Bronchial epithelial cell (primary cell): ENCODE measurements around the gene PBX1. TPM values are rescaled to one million over a fixed set of nuclear protein-coding genes. Genes with fewer than 3 reads are reported as not detected.

ENCODE experiments used
- DNase-seq: peaks from one replicate; pipeline ENCODE4 v3.0.0-alpha.2; 2010; ENCODE audit warnings: low read depth
- FAIRE-seq: peaks from 2 replicates; lab custom pipeline; 2011; peaks lifted over from hg19 to GRCh38; lab: Jason Lieb, UNC
- H3K27me3 ChIP-seq: 2 replicates; pipeline ENCODE4 v1.5.1; 2011; ENCODE audit warnings: low read length; ENCODE audit not compliant: control insufficient read depth, insufficient read depth
- H3K36me3 ChIP-seq: 2 replicates; pipeline ENCODE4 v1.5.1; 2011; ENCODE audit warnings: low read length; ENCODE audit not compliant: control insufficient read depth, insufficient read depth
- H3K4me3 ChIP-seq: 2 replicates; pipeline ENCODE4 v1.5.1; 2011; ENCODE audit warnings: mild to moderate bottlenecking, low read depth, low read length, control low read depth
- CTCF ChIP-seq: IDR thresholded peaks from 2 replicates; pipeline ENCODE4 v1.5.1; 2011; ENCODE audit warnings: mild to moderate bottlenecking, moderate library complexity, low read length, control low read depth, inconsistent platforms; ENCODE audit not compliant: insufficient read depth, severe bottlenecking
- total RNA-seq: library from RNA; depleted of rRNA; stranded (reverse); fragments of >200 nt; gene quantifications from 2 replicates; pipeline ENCODE4 v1.2.1, GENCODE V29; 2014

The PBX1 gene
- total RNA-seq, 1 donor from 2014 or later, result 3.2 TPM

GRCh38 chr1:164723296-164723798, 164.4 kb downstream of the PBX1 start:
- no peak for DNase-seq
- H3K4me3 ChIP-seq, result no peak overlapping the region
- no peaks in the 10 kb centered on the region for H3K36me3 ChIP-seq
- no peak for TF ChIP-seq CTCF
- FAIRE-seq, result no peak
- H3K27me3 ChIP-seq, result no peaks in the 10 kb centered on the region

DNA sequence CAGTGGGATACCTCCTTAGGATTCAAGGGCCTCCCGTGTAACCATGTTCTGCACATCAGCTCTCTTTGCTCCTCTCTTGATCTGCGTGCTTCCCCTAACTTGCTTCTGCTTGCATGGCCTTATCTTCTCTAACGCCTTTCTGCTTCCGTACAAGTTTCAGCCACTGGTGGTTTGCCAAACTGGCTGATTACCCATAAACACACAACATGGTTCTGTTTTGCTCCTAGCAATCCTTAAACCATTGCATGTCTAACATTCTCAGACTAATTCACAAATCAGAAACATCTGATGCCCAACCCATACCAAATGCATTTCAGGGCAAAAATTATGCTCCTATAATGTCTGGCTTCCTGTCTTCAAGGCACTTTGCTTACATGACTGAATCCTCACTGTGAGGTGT, 166.4 kb downstream of the PBX1 start:
- FAIRE-seq (no peak), DNase-seq (no peak)

DNA sequence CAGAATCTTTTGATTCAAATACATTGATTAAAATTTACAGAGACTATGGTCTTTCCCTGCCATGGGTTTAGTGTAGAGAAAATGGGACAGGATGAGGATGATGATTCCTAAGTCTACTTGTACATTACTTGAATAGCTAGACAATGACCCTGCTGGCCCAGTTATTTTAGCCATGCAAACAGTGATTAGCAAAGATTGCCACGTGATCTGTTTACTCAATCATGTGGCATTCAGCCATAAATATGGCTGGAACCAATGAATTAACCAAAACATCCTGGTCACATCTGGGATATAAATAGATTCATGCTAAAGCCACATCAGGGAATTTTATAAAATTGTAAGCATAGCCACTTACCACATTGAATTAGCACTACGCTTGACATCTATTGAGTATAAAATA, 167.3 kb downstream of the PBX1 start:
- Histone ChIP-seq H3K36me3 (no peaks in the 10 kb centered on the region), H3K27me3 (no peaks in the 10 kb centered on the region), H3K4me3 (no peak overlapping the region)
- DNase-seq (peak; percentile 68), FAIRE-seq (no peak)
- TF ChIP-seq CTCF, result no peak

More for the DNA sequence above, 166.4 kb downstream of the PBX1 start:
- Histone ChIP-seq H3K36me3 (no peaks in the 10 kb centered on the region), H3K4me3 (no peak overlapping the region), H3K27me3 (no peaks in the 10 kb centered on the region)
- no peak for TF ChIP-seq CTCF

GRCh38 chr1:164728719-164729118, 169.7 kb downstream of the PBX1 start:
- TF ChIP-seq CTCF, result no peak
- FAIRE-seq (no peak), DNase-seq (no peak)
- H3K4me3 ChIP-seq, result no peak overlapping the region
- H3K27me3 ChIP-seq, result no peaks in the 10 kb centered on the region
- no peaks in the 10 kb centered on the region for H3K36me3 ChIP-seq

- no peak for TF ChIP-seq CTCF
- Histone ChIP-seq H3K27me3 (no peaks in the 10 kb centered on the region), H3K4me3 (no peak overlapping the region), H3K36me3 (no peaks in the 10 kb centered on the region)
- no peak for FAIRE-seq
- DNase-seq, result no peak
These were observed 172.3 kb downstream of the PBX1 start for GRCh38 chr1:164731161-164731876.

DNA sequence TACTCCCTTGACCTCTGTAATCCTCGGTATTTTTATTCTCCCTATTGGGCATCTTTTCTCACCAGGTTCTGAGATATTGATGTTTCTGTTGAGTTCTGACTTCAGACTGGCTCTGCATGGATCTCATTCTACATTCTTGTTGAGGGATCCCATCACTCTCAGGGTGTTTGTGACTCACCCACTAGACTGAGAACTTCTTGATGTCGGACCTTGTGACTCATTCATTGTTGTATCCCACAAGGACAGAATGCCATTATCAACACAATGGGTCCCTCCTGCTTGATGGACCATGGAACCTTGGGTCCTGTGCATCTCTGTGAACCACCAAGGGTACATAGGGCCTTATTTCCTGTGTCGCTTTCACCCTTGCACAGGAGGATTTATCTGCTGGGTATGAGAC, 174.1 kb downstream of the PBX1 start:
- Histone ChIP-seq H3K36me3 (no peaks in the 10 kb centered on the region), H3K4me3 (no peak overlapping the region), H3K27me3 (no peaks in the 10 kb centered on the region)
- FAIRE-seq, result no peak
- peak; percentile 79 for DNase-seq
- no peak for TF ChIP-seq CTCF
